K562 (cell line): ENCODE data around the gene MAGEC1. TPM values are rescaled to one million over a fixed set of nuclear protein-coding genes. Genes with fewer than 3 reads are reported as not detected.

ENCODE experiments used
- ATAC-seq: fragments of 200-7000 bp; cut with Tn5 transposase; 3 replicates; pipeline ENCODE4 v1.9.1; 2020; ENCODE audit warnings: moderate library complexity
- Bru-seq: library from RNA; stranded (reverse); fragments of 400-500 nt; gene quantifications from one replicate; lab custom pipeline; 2021; lab: Mats Ljungman, UMichigan
- BruChase-seq, 2 experiments: library from RNA; stranded (reverse); fragments of 400-500 nt; gene quantifications; one replicate each; lab custom pipeline; 2021; lab: Mats Ljungman, UMichigan
- BruUV-seq: library from RNA; stranded (reverse); fragments of 400-500 nt; replicated peaks from 2 replicates; lab custom pipeline; 2021; lab: Mats Ljungman, UMichigan
- CTCF ChIA-PET: fragments of 300-600 bp; formaldehyde crosslinking; extraction: SDS; loops from one replicate; lab custom pipeline; 2021; ENCODE audit warnings: low intra/inter-chr PET ratio; lab: Yijun Ruan, JAX
- POLR2A ChIA-PET: fragments of 300-600, 350-650 bp; sonication (Branson Sonifier 250); formaldehyde crosslinking; extraction: SDS; loops from one replicate; lab custom pipeline; 2021; ENCODE audit warnings: antibody characterized with exemption, inconsistent platforms; lab: Yijun Ruan, JAX
- DNase-seq, 4 experiments: peaks; one replicate each; pipeline versions ENCODE4 v3.0.0 to v3.0.0-alpha.2; 2011 to 2018; ENCODE audit warnings: low spot score in 3 of 4, mixed read lengths in 3 of 4; ENCODE audit errors: extremely low read depth in 1 of 4
- FAIRE-seq: peaks from 2 replicates; lab custom pipeline; 2011; peaks lifted over from hg19 to GRCh38; lab: Jason Lieb, UNC
- H2AFZ ChIP-seq: 2 replicates; pipeline ENCODE4 v1.6.0; 2011; ENCODE audit warnings: low read depth, low read length, control low read depth, inconsistent platforms
- H3K27ac ChIP-seq: fragments of 200-600 bp; 3 replicates; pipeline ENCODE4 v1.8.0; 2011; ENCODE audit warnings: low read depth, mild to moderate bottlenecking, control low read depth, inconsistent platforms, low read length, moderate library complexity, mixed read lengths; ENCODE audit errors: extremely low read depth
- H3K27me3 ChIP-seq, 2 experiments: fragments of 300-600 bp in 1 of 2; 2 replicates in 1 of 2; 3 replicates in 1 of 2; pipeline versions ENCODE4 v1.6.0 to v1.8.0; 2011; ENCODE audit warnings: inconsistent platforms in 2 of 2, low read length in 2 of 2, mild to moderate bottlenecking in 1 of 2, mixed read lengths in 1 of 2, moderate library complexity in 1 of 2; ENCODE audit not compliant: control insufficient read depth in 2 of 2, insufficient read depth in 2 of 2
- H3K36me3 ChIP-seq: fragments of 300-600 bp; 3 replicates; pipeline ENCODE4 v1.8.0; 2011; ENCODE audit warnings: mild to moderate bottlenecking, low read length, inconsistent platforms; ENCODE audit not compliant: control insufficient read depth, insufficient read depth
- H3K4me1 ChIP-seq, 2 experiments: fragments of 200-600 bp in 1 of 2; replicated peaks in 1 of 2; 2 replicates in 1 of 2; 3 replicates in 1 of 2; pipeline versions ENCODE4 v1.5.1 to v1.8.0; 2011; ENCODE audit warnings: inconsistent platforms in 2 of 2, low read length in 2 of 2, mild to moderate bottlenecking in 1 of 2, mixed read lengths in 1 of 2, moderate library complexity in 1 of 2; ENCODE audit not compliant: control insufficient read depth in 2 of 2, insufficient read depth in 2 of 2
- H3K4me2 ChIP-seq: 2 replicates; pipeline ENCODE4 v1.6.1; 2011; ENCODE audit warnings: low read length, control low read depth, inconsistent platforms, mixed read lengths; ENCODE audit not compliant: insufficient read depth
- H3K4me3 ChIP-seq: fragments of 200-600 bp; sonication (generic), shearing (Covaris generic); 2 replicates; pipeline ENCODE4 v1.5.1; 2016; ENCODE audit warnings: control low read depth, inconsistent platforms
- H3K79me2 ChIP-seq: fragments of 200-600 bp; 3 replicates; pipeline ENCODE4 v1.8.0; 2011; ENCODE audit warnings: low read length, inconsistent platforms; ENCODE audit not compliant: control insufficient read depth, insufficient read depth
- H3K9ac ChIP-seq, 2 experiments: 2 replicates each; pipeline versions ENCODE4 v1.6.0 to v1.6.1; 2011; ENCODE audit warnings: low read depth in 2 of 2, low read length in 2 of 2, control low read depth in 1 of 2, inconsistent platforms in 1 of 2, mild to moderate bottlenecking in 1 of 2, mixed read lengths in 1 of 2; ENCODE audit not compliant: insufficient read depth in 1 of 2
- H3K9me1 ChIP-seq: one replicate; pipeline ENCODE4 v1.6.0; 2011; ENCODE audit warnings: inconsistent platforms, mild to moderate bottlenecking, low read length, moderate library complexity; ENCODE audit not compliant: control insufficient read depth, insufficient read depth
- H3K9me3 ChIP-seq: replicated peaks from 2 replicates; pipeline ENCODE4 v1.5.1; 2011; ENCODE audit warnings: low read depth, low read length, inconsistent platforms; ENCODE audit not compliant: control insufficient read depth, insufficient read depth
- H4K20me1 ChIP-seq: replicated peaks from 2 replicates; pipeline ENCODE4 v1.6.1; 2011; ENCODE audit warnings: low read length, inconsistent platforms, mixed read lengths; ENCODE audit not compliant: control insufficient read depth, insufficient read depth
- CHD4 ChIP-seq: fragments of 200-600 bp; sonication (generic); IDR thresholded peaks from 3 replicates; pipeline ENCODE4 v1.6.1; 2012; ENCODE audit warnings: low read depth, mild to moderate bottlenecking, mixed read lengths, low read length, inconsistent platforms; ENCODE audit not compliant: insufficient read depth, insufficient replicate concordance, poor library complexity, severe bottlenecking
- CREBBP ChIP-seq: IDR thresholded peaks from one replicate; pipeline ENCODE4 v1.6.1; 2012; ENCODE audit warnings: low read depth, mild to moderate bottlenecking, control low read depth, inconsistent platforms, low read length
- KLF13 ChIP-seq: fragments of 450-650 bp; IDR thresholded peaks from 2 replicates; pipeline ENCODE4 v1.6.1; 2016; ENCODE audit warnings: missing genetic modification characterization, low read depth, mild to moderate bottlenecking, missing compliant biosample characterization, moderate library complexity, borderline replicate concordance
- MEIS2 ChIP-seq: fragments of 450-650 bp; IDR thresholded peaks from 2 replicates; pipeline ENCODE4 v1.6.1; 2014; ENCODE audit warnings: mild to moderate bottlenecking; ENCODE audit not compliant: partially characterized antibody
- PHF8 ChIP-seq: fragments of 200-600 bp; sonication (generic); IDR thresholded peaks from 2 replicates; pipeline ENCODE4 v1.6.1; 2012; ENCODE audit warnings: mixed run types, mild to moderate bottlenecking, inconsistent platforms, low read length, moderate library complexity, borderline replicate concordance
- RB1 ChIP-seq: fragments of 450-650 bp; IDR thresholded peaks from 2 replicates; pipeline ENCODE4 v1.6.1; 2017; ENCODE audit warnings: low read depth, mild to moderate bottlenecking
- RBFOX2 ChIP-seq: fragments of 200-400 bp; formaldehyde crosslinking; IDR thresholded peaks from 2 replicates; pipeline ENCODE4 v1.6.1; 2017; ENCODE audit warnings: low read depth, mild to moderate bottlenecking, low read length, moderate library complexity
- SRF ChIP-seq, 2 experiments: fragments of 250-450, 450-650 bp in 1 of 2; sonication (Bioruptor Pico) in 1 of 2; sonication (generic) in 1 of 2; formaldehyde crosslinking; IDR thresholded peaks; 2 replicates each; pipeline versions ENCODE4 v1.5.0 to v1.5.1; 2020 to 2022; ENCODE audit warnings: mild to moderate bottlenecking in 1 of 2, missing genetic modification reagents in 1 of 2
- TAF7 ChIP-seq: fragments of 450-650 bp; IDR thresholded peaks from 2 replicates; pipeline ENCODE4 v1.6.1; 2016; ENCODE audit warnings: missing genetic modification characterization, missing compliant biosample characterization
- TEAD2 ChIP-seq: fragments of 450-650 bp; IDR thresholded peaks from 2 replicates; pipeline ENCODE4 v1.6.1; 2016; ENCODE audit warnings: missing genetic modification characterization, control low read depth, missing compliant biosample characterization
- U2AF1 ChIP-seq: fragments of 200-400 bp; formaldehyde crosslinking; optimal IDR thresholded peaks from 2 replicates; pipeline ENCODE3; 2017; ENCODE audit warnings: mild to moderate bottlenecking, low read depth, low read length, moderate library complexity
- WGBS: fragments of 100-300 bp; shearing (Covaris generic); methylation state at CpG from one replicate; pipeline ENCODE4 v1.1.6; 2016; ENCODE audit warnings: low coverage, mixed read lengths; ENCODE audit not compliant: insufficient coverage; ENCODE audit errors: missing lambda C conversion rate; 5-methylcytosine and 5-hydroxymethylcytosine counted together
- in situ Hi-C: fragments of 300-500 bp; cut with MboI; formaldehyde crosslinking; loops from 4 replicates; pipeline ENCODE4 v1.15.0; 2018; ENCODE audit warnings: inconsistent platforms, mixed read lengths
- intact Hi-C: fragments of 100-400 bp; cut with micrococcal nuclease; formaldehyde crosslinking; loops from 2 replicates; pipeline ENCODE4 v1.14.2; 2022
- long read RNA-seq, 3 experiments: library from polyadenylated mRNA in 2 of 3; library from RNA in 1 of 3; unstranded in 2 of 3; stranded (forward) in 1 of 3; transcript quantifications; one replicate each; pipeline ENCODE4 v2.0.0, GENCODE V29; 2019 to 2022
- polyA minus RNA-seq, 3 experiments: library from RNA; depleted of rRNA, polyadenylated mRNA; stranded (reverse); fragments of >200 nt; gene quantifications; 2 replicates each; pipeline ENCODE4 v1.2.3, GENCODE V29; 2011
- polyA plus RNA-seq, 8 experiments: library from polyadenylated mRNA; depleted of rRNA in 4 of 8; stranded (reverse) in 5 of 8; unstranded in 3 of 8; fragments of >200 nt; fragmentation: Nextera tagmentation in 2 of 8; fragmentation: Illumina TruSeq in 1 of 8; extraction: Ambion mirVana in 2 of 8; extraction: Trizol in 1 of 8; gene quantifications; 2 replicates each; pipeline versions ENCODE4 v1.2.1 to v1.2.3, GENCODE V29; 2011 to 2014; ENCODE audit warnings: inconsistent platforms in 1 of 8, missing spikeins in 1 of 8
- total RNA-seq, 7 experiments: library from RNA; depleted of rRNA in 6 of 7; stranded (reverse); fragments of >200 nt in 6 of 7; fragmentation: Illumina TruSeq in 2 of 7; extraction: Trizol in 2 of 7; gene quantifications; 2 replicates each; pipeline versions ENCODE4 v1.2.1 to v1.2.3, GENCODE V29; 2011 to 2021; ENCODE audit warnings: low replicate concordance in 1 of 7

Gene MAGEC1, protein sequence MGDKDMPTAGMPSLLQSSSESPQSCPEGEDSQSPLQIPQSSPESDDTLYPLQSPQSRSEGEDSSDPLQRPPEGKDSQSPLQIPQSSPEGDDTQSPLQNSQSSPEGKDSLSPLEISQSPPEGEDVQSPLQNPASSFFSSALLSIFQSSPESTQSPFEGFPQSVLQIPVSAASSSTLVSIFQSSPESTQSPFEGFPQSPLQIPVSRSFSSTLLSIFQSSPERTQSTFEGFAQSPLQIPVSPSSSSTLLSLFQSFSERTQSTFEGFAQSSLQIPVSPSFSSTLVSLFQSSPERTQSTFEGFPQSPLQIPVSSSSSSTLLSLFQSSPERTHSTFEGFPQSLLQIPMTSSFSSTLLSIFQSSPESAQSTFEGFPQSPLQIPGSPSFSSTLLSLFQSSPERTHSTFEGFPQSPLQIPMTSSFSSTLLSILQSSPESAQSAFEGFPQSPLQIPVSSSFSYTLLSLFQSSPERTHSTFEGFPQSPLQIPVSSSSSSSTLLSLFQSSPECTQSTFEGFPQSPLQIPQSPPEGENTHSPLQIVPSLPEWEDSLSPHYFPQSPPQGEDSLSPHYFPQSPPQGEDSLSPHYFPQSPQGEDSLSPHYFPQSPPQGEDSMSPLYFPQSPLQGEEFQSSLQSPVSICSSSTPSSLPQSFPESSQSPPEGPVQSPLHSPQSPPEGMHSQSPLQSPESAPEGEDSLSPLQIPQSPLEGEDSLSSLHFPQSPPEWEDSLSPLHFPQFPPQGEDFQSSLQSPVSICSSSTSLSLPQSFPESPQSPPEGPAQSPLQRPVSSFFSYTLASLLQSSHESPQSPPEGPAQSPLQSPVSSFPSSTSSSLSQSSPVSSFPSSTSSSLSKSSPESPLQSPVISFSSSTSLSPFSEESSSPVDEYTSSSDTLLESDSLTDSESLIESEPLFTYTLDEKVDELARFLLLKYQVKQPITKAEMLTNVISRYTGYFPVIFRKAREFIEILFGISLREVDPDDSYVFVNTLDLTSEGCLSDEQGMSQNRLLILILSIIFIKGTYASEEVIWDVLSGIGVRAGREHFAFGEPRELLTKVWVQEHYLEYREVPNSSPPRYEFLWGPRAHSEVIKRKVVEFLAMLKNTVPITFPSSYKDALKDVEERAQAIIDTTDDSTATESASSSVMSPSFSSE
- 5.9 and 8.4 TPM in 2 replicates for total RNA-seq (2011; cell fraction: chromatin; rRNA removed; ENCODE audit: low replicate concordance)
- 3.3 and 8.0 TPM in 2 replicates for total RNA-seq (2011; cell fraction: nucleolus; rRNA removed)
- 12.9 and 14.6 TPM in 2 replicates for total RNA-seq (2011; cell fraction: nucleoplasm; rRNA removed)
- 5.7 and 6.3 TPM in 2 replicates for total RNA-seq (2014; rRNA removed)
- 7.6 and 7.8 TPM in 2 replicates for total RNA-seq (2014; rRNA removed; fragmentation: Illumina TruSeq; extraction: Trizol)
- total RNA-seq (2015; rRNA removed; fragmentation: Illumina TruSeq; extraction: Trizol), result 5.6 and 7.7 TPM in 2 replicates
- total RNA-seq (2021), result 36.9 and 37.0 TPM in 2 replicates
- 6.3 and 23.1 TPM in 2 replicates for polyA plus RNA-seq (2011; rRNA removed)
- polyA plus RNA-seq (2011; cell fraction: cytosol; rRNA removed), result 4.7 and 24.7 TPM in 2 replicates
- 2.7 and 10.8 TPM in 2 replicates for polyA plus RNA-seq (2011; cell fraction: nucleus; rRNA removed)
- polyA plus RNA-seq (2012), result 22.8 and 28.1 TPM in 2 replicates
- 46.3 and 56.6 TPM in 2 replicates for polyA plus RNA-seq (2014; fragmentation: Illumina TruSeq; extraction: Trizol)
- 10 to 100 TPM; 21.4 to 42.7 TPM for polyA plus RNA-seq (2014; fragmentation: Nextera tagmentation; extraction: Ambion mirVana)
- 34.1 and 43.9 TPM in 2 replicates for polyA plus RNA-seq (2014; rRNA removed)
- 3.8 and 14.2 TPM in 2 replicates for polyA minus RNA-seq (2011; rRNA and poly(A)+ RNA removed)
- 3.1 and 6.3 TPM in 2 replicates for polyA minus RNA-seq (2011; cell fraction: cytosol; rRNA and poly(A)+ RNA removed)
- polyA minus RNA-seq (2011; cell fraction: nucleus; rRNA and poly(A)+ RNA removed), result 1.6 and 10.0 TPM in 2 replicates
- percentile 74 among the genes with signal in this experiment for Bru-seq, nascent RNA
- BruChase-seq, experiment 1, labeled RNA remaining after a 2-hour chase, result percentile 68 among the genes with signal in this experiment
- BruChase-seq, experiment 2, labeled RNA remaining after a 6-hour chase, result percentile 76 among the genes with signal in this experiment
- long read RNA-seq, experiment 1, partial matches to known transcripts, result 0 of 117 reads
- long read RNA-seq, experiment 1, other reads (novel, unspliced or antisense), result 117 of 117 reads
- long read RNA-seq, experiment 2, full-length matches to known transcripts, result 4 of 28 reads
- long read RNA-seq, experiment 2, partial matches to known transcripts, result 23 of 28 reads
- long read RNA-seq, experiment 2, other reads (novel, unspliced or antisense), result 1 of 28 reads
- long read RNA-seq, experiment 3, full-length matches to known transcripts, result 1 of 4 reads
- long read RNA-seq, experiment 3, partial matches to known transcripts, result 0 of 4 reads
- long read RNA-seq, experiment 3, other reads (novel, unspliced or antisense), result 3 of 4 reads

DNA sequence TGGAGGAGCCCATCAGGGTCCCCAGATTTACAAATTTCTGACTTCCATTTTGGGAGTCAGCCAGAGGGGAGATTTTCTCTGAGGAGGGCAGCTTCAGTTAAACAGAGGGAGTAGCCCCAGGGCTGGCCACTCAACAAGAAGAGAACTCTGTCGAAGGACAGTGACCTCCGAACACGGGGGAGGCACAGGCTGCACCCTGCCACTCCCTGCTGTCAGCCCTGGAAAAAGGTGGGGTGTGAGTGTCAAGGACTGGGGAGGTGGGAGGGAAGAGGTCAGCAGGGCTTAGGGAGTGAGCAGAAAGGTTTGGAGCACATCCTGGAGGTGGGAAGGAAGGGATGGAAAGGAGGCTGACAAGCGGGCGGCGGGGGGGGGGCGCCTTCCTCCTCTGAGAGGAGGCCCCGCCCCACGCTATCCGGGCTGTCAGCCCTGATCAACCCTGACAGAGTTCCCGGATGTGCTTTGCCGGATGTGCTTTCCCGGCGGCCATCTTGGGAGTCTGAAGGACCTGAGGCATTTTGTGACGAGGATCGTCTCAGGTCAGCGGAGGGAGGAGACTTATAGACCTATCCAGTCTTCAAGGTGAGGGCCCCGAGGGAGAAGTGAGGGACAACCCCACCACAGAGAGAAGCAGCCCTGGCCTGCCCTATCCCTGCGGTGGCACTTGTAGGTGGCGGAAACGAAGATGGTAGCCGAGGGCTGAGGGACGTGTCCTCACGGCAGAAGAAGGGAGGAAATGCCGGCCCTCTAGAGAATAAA is at the start of gene MAGEC1:
Gene MAGEC1, plus strand, starts transcription at position 495 of the 756 bp plus-strand sequence. CDS start 1,179 bp downstream, outside the sequence.
- no peaks in the 10 kb centered on the region for H3K9me1 ChIP-seq
- CTCF ChIA-PET, result no interaction called here
- peak within 1 kb of the TSS; percentile 87 for H3K27ac ChIP-seq
- H3K36me3 ChIP-seq, result peaks cover 14% of the 10 kb centered on the region; the same call in 1 of the 3 replicates
- H2AFZ ChIP-seq, result peak within 1 kb of the TSS; percentile 76
- peak within 1 kb of the TSS; percentile 69 for H3K4me2 ChIP-seq
- H3K79me2 ChIP-seq, result peaks cover 10% of the 10 kb centered on the region
- H4K20me1 ChIP-seq, result no peaks in the 10 kb centered on the region
- ATAC-seq (peak; percentile 94), FAIRE-seq (no peak), DNase-seq (peak; percentile 46 to 79 (median 50))
- peaks cover 0 to 4% of the 10 kb centered on the region in 2 experiments; a peak in 1 of 5 replicates for H3K4me1 ChIP-seq
- no peaks in the 10 kb centered on the region for H3K9me3 ChIP-seq
- peak within 1 kb of the TSS; percentile 80 to 88 for H3K9ac ChIP-seq
- H3K27me3 ChIP-seq, result no peaks in the 10 kb centered on the region
- intact Hi-C loops (no loop called here), in situ Hi-C loops (no loop called here)
- H3K4me3 ChIP-seq, result peak within 1 kb of the TSS; percentile 50
- BruUV-seq, result no TSS peak
- POLR2A ChIA-PET, result no interaction called here
- WGBS, result 6% methylated on average over 6 of the region's 25 CpGs
- TF ChIP-seq RBFOX2, result peak; percentile 67
- TF ChIP-seq KLF13 (tag), result no peak
- no peak for TF ChIP-seq CREBBP
- no peak for TF ChIP-seq TAF7 (tag)
- no peak for TF ChIP-seq TEAD2
- TF ChIP-seq U2AF1, result no peak
- no peak for TF ChIP-seq RB1
- TF ChIP-seq MEIS2, result peak; percentile 16
- TF ChIP-seq PHF8, result peak; percentile 67
- no peak for TF ChIP-seq SRF (CRISPR knock-in tag; IDR thresholded peaks at IDR 0.05)
- no peak for TF ChIP-seq CHD4
